IMR-90 (cell line): ENCODE results near the gene ZNF407.

Experiments used
- BHLHE40 ChIP-seq: fragments of 150-350 bp; IDR thresholded peaks from 2 replicates; pipeline ENCODE4 v1.6.1; 2016; ENCODE audit warnings: mild to moderate bottlenecking, low read depth, low read length
- CEBPB ChIP-seq: IDR thresholded peaks from 2 replicates; pipeline ENCODE4 v1.6.1; 2012; ENCODE audit warnings: low read depth, low read length, improper control_type of control experiment
- FOS ChIP-seq: fragments of 150-350 bp; IDR thresholded peaks from 2 replicates; pipeline ENCODE4 v1.6.1; 2016; ENCODE audit warnings: low read depth, low read length
- MAZ ChIP-seq: IDR thresholded peaks from 2 replicates; pipeline ENCODE4 v1.6.1; 2012; ENCODE audit warnings: low read depth, mild to moderate bottlenecking, low read length, improper control_type of control experiment, moderate library complexity, borderline replicate concordance
- POLR2A ChIP-seq: IDR thresholded peaks from 2 replicates; pipeline ENCODE4 v1.6.1; 2012; ENCODE audit warnings: mild to moderate bottlenecking, low read depth, low read length
- RAD21 ChIP-seq: IDR thresholded peaks from 2 replicates; pipeline ENCODE4 v1.6.1; 2012; ENCODE audit warnings: low read length, improper control_type of control experiment
- RCOR1 ChIP-seq: IDR thresholded peaks from 2 replicates; pipeline ENCODE4 v1.6.1; 2012; ENCODE audit warnings: mild to moderate bottlenecking, low read length, improper control_type of control experiment; ENCODE audit not compliant: insufficient replicate concordance
- TF ChIP-seq, protein P1 (sequence below): conservative IDR thresholded peaks from 2 replicates; pipeline ENCODE4 v1.5.1; 2012; ENCODE audit warnings: mild to moderate bottlenecking, low read depth, low read length, improper control_type of control experiment
- TF ChIP-seq, protein P2 (sequence below): fragments of 150-350 bp; IDR thresholded peaks from 2 replicates; pipeline ENCODE4 v1.6.1; 2016; ENCODE audit warnings: low read depth, mild to moderate bottlenecking, low read length, moderate library complexity, borderline replicate concordance
- TF ChIP-seq, protein P3 (sequence below): fragments of 150-350 bp; IDR thresholded peaks from 2 replicates; pipeline ENCODE4 v1.6.1; 2017; ENCODE audit warnings: mild to moderate bottlenecking, antibody characterized with exemption, low read length, low read depth

DNA sequence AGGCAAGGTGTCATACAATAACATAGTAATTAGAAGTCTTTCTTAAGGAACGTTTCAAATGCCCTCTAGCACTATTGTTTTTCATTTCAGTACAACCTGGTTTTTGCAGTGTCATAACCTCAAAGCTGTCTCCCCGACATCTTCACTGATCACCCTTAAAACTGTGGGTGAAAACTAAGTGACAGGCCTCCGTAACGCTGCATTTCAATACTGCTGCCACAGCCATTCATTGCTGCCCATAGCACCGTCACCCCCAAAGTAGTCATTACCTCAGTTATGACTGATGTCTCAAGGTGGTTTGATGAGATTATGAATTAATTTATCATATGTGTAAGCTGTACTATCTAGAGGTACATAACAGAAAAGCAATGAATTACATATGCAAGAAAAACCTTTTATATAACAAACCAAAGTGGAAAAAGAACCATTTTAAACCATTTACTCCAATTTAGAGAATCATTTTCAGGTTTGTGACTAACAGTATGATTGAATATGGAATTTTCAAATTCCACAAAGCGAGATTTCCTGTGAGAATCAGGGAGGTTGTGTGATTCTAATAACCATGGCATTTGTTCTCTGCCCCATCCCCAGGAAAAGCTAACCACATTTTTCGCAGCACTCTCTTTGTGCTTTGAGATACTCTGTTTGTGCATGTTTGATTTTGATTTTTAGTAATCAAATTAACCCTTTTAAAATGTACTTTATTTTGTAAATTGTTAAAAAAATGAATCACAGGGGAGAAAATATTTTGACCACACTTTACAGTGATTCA is 348.3 kb downstream of the ZNF407 start:
- TF ChIP-seq, protein P1, sequence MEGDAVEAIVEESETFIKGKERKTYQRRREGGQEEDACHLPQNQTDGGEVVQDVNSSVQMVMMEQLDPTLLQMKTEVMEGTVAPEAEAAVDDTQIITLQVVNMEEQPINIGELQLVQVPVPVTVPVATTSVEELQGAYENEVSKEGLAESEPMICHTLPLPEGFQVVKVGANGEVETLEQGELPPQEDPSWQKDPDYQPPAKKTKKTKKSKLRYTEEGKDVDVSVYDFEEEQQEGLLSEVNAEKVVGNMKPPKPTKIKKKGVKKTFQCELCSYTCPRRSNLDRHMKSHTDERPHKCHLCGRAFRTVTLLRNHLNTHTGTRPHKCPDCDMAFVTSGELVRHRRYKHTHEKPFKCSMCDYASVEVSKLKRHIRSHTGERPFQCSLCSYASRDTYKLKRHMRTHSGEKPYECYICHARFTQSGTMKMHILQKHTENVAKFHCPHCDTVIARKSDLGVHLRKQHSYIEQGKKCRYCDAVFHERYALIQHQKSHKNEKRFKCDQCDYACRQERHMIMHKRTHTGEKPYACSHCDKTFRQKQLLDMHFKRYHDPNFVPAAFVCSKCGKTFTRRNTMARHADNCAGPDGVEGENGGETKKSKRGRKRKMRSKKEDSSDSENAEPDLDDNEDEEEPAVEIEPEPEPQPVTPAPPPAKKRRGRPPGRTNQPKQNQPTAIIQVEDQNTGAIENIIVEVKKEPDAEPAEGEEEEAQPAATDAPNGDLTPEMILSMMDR, result no peak
- no peak for TF ChIP-seq POLR2A
- TF ChIP-seq RCOR1, result no peak
- TF ChIP-seq MAZ, result no peak
- TF ChIP-seq CEBPB, result no peak
- no peak for TF ChIP-seq BHLHE40
- TF ChIP-seq FOS, result no peak
- no peak for TF ChIP-seq RAD21
- TF ChIP-seq, protein P2, sequence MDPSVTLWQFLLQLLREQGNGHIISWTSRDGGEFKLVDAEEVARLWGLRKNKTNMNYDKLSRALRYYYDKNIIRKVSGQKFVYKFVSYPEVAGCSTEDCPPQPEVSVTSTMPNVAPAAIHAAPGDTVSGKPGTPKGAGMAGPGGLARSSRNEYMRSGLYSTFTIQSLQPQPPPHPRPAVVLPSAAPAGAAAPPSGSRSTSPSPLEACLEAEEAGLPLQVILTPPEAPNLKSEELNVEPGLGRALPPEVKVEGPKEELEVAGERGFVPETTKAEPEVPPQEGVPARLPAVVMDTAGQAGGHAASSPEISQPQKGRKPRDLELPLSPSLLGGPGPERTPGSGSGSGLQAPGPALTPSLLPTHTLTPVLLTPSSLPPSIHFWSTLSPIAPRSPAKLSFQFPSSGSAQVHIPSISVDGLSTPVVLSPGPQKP, result no peak
- TF ChIP-seq, protein P3, sequence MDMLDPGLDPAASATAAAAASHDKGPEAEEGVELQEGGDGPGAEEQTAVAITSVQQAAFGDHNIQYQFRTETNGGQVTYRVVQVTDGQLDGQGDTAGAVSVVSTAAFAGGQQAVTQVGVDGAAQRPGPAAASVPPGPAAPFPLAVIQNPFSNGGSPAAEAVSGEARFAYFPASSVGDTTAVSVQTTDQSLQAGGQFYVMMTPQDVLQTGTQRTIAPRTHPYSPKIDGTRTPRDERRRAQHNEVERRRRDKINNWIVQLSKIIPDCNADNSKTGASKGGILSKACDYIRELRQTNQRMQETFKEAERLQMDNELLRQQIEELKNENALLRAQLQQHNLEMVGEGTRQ, result no peak
